NB4 (cell line): ENCODE measurements around the gene AATK.
A peak's percentile ranks its signal among the peaks of the same experiment; 100 is the strongest.

Experiments
- DNase-seq: peaks from one replicate; pipeline ENCODE4 v3.0.0; 2010; ENCODE audit warnings: low read depth
- H3K4me3 ChIP-seq: one replicate; pipeline ENCODE4 v1.5.1; 2011; ENCODE audit warnings: mild to moderate bottlenecking, low read depth, low read length, moderate library complexity
- MYC ChIP-seq: IDR thresholded peaks from 2 replicates; pipeline ENCODE4 v1.6.1; 2011; ENCODE audit warnings: low read depth, low read length
- POLR2A ChIP-seq: IDR thresholded peaks from 2 replicates; pipeline ENCODE4 v1.6.1; 2011; ENCODE audit warnings: mild to moderate bottlenecking; ENCODE audit not compliant: insufficient read length; ENCODE audit errors: extremely low read depth
- TF ChIP-seq, protein P1 (sequence below): IDR thresholded peaks from 2 replicates; pipeline ENCODE4 v1.6.1; 2011; ENCODE audit warnings: low read depth, low read length
- TF ChIP-seq, protein P2 (sequence below): IDR thresholded peaks from one replicate; pipeline ENCODE4 v1.5.1; 2012; ENCODE audit warnings: low read depth, low read length

AATK gene

DNA sequence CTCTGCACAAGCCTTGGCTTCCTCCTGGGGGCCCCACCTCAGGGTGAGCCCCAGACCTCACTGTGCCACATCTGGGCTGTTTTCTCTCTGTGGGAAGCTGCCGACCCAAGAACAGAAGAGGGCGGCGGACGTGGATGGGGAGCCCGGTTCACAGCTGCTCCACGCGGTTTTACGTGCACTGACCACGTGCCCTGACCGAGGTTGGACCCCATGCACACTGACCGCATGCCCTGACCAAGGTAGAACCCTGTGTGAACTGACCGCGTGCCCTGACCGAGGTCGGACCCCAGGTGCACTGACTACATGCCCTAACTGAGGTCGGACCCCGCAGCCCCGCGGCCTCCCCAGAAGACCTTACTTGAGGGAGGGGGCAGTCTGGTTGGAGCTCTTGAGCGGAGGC lies 37.1 kb upstream of the AATK start:
- no peak overlapping the region for H3K4me3 ChIP-seq
- TF ChIP-seq POLR2A (no peak), MYC (no peak)
- TF ChIP-seq, protein P1, sequence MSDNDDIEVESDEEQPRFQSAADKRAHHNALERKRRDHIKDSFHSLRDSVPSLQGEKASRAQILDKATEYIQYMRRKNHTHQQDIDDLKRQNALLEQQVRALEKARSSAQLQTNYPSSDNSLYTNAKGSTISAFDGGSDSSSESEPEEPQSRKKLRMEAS, result no peak
- TF ChIP-seq, protein P2, sequence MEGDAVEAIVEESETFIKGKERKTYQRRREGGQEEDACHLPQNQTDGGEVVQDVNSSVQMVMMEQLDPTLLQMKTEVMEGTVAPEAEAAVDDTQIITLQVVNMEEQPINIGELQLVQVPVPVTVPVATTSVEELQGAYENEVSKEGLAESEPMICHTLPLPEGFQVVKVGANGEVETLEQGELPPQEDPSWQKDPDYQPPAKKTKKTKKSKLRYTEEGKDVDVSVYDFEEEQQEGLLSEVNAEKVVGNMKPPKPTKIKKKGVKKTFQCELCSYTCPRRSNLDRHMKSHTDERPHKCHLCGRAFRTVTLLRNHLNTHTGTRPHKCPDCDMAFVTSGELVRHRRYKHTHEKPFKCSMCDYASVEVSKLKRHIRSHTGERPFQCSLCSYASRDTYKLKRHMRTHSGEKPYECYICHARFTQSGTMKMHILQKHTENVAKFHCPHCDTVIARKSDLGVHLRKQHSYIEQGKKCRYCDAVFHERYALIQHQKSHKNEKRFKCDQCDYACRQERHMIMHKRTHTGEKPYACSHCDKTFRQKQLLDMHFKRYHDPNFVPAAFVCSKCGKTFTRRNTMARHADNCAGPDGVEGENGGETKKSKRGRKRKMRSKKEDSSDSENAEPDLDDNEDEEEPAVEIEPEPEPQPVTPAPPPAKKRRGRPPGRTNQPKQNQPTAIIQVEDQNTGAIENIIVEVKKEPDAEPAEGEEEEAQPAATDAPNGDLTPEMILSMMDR, result no peak
- no peak for DNase-seq

DNA sequence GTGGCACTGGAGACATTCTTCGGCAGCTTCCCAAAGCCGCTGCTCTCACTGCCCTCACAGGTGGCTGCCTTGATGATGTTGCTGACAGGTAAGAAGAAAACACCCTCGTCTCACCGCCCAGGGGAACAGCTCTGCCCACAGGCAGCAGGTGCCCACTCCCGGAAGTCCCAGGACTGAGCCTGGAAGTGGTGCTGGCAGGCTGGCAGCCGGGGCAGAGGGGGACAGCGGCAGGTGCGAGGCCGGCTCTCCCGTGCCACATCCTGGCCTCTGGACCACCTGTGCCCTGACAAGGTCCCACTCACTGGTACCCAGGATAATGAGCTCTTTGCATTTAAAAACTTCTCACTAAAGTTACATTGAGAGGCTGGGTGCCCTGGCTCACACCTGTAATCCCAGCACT lies 36.3 kb upstream of the AATK start:
- TF ChIP-seq, protein P1, result no peak
- TF ChIP-seq, protein P2, result no peak
- TF ChIP-seq MYC (no peak), POLR2A (no peak)
- no peak for DNase-seq
- H3K4me3 ChIP-seq, result no peak overlapping the region

DNA sequence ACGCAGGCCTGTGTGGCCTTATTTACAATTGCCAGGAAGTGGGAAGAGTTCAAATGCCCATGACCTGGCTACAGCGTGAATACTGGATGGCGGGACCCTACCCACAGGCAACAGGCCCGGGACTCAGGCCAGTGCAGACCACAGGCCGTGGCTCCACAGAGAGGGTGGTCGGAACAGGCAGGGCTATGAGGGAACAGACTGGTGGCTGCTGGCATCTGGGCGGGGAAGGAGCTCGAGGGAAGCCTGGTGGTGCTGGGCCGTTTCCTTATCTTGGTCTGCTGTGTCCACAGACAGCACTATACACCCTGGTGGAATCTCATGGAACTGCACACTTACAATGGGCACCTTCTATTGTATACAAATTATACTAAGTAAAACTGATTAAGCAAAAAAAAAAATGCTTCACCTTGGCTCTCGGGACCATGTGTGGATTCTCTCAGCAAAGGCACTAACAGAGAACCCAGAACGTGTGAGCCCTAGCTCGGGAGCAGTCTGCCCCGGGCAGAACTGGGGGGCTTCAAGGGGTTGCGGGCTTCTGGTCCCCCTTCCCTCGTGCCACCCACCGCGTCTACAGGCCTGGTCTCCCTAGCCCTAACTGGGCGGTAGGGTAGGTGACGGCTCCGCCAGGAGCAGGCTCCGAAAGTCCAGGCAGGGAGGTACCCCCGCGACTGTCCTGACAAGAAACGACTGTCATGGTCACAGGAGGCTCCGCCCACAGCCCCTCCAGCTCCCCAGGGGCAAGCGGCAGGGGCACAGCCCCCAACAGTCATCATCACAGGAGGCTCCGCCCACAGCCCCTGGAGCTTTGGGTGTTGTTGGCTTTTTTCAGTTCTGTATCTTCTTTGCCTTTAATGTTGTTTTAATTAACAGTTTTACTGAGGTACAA lies 34.9 kb upstream of the AATK start:
- no peak overlapping the region for H3K4me3 ChIP-seq
- peak; percentile 79 for DNase-seq
- TF ChIP-seq, protein P2, result peak; percentile 61
- TF ChIP-seq, protein P1, result no peak

DNA sequence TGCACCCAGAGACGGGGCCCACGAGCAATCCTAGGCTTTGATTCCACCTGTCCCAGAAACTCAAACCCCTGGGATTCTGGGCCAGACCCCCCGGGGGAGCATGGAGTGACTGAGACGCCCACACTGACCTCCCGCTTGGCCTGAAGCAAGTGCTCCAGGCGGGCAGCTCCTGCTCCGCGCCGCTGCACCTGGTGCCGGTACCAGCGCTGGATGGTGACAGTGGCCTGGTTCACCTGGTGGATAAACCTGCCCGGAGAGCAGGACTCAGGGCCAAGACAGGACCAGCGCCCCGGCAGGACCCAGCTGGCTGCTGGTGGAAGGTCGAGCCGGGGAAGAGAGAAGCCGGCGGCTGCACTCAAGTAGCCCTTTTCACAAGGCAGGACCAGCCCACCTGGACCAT lies 34.2 kb upstream of the AATK start:
- DNase-seq, result no peak
- TF ChIP-seq POLR2A (no peak), MYC (no peak)
- TF ChIP-seq, protein P2, result no peak
- TF ChIP-seq, protein P1, result no peak

DNA sequence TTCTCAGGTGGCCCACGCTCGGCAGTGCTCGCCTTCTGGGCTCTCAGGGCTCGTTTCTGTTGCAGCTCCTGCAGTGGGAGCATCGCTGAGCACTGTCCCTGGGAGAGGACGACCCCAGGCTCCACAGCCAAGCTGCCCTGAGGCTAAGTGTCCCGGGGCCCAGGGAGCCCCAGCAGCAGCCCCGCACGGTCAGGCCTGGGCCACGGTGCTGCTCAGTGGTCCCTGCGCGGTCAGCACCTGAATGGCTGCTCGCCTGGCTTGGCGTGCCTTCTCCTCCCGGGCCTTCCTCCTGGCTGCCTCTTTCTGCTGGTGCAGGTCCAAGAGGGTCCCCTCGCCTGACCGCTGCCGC lies 33.4 kb upstream of the AATK start:
- H3K4me3 ChIP-seq, result no peak overlapping the region
- DNase-seq, result no peak
- TF ChIP-seq POLR2A, result no peak

More for the DNA sequence above, 34.2 kb upstream of the AATK start:
- H3K4me3 ChIP-seq, result no peak overlapping the region

DNA sequence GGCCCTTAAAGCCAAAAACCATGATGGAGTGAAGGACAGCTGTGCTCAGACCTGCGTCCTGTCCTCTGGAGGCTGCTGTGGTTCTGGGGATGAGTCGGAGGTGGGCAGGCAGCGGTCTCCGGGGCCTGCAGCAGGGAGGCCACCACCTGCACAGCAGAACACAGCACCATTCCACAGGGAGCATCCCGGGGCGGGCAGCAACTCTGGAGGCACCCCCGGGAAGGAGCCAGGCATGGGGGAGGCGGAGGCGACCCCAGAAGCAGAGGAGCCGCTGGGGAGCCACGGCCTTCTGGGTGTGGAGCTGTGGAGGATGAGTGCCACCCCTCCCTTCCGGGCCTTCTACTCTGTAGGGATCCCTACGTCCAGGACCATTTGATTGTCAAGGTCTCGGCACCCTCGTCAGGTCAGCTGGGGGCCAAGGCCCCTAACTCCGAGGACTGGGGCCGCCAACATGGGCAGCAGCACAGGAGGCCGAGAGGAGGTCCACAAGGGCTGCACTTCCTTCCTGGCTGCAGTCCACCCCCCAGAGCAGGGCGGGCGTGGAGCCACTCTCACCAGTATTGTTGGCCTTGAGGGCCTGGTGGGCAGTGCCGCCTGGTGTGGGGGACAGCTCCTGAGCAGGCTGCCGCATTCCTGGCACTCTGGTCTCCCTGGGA lies 32.9 kb upstream of the AATK start:
- TF ChIP-seq, protein P1, result no peak
- TF ChIP-seq POLR2A (no peak), MYC (no peak)
- TF ChIP-seq, protein P2, result no peak
- no peak overlapping the region for H3K4me3 ChIP-seq
- DNase-seq, result no peak
